Caco-2 (cell line): ENCODE results near the gene SCARF2. TPM values are rescaled to one million over a fixed set of nuclear protein-coding genes. Genes with fewer than 3 reads are reported as not detected.

Experiments used
- BruUV-seq: library from RNA; stranded (reverse); fragments of 400-500 nt; replicated peaks from 2 replicates; lab custom pipeline; 2021; lab: Mats Ljungman, UMichigan
- CTCF ChIA-PET: fragments of 300-600 bp; sonication (Branson Sonifier 250); formaldehyde crosslinking; loops from one replicate; lab custom pipeline; 2022; ENCODE audit warnings: antibody characterized with exemption; lab: Charles Lee
- POLR2A ChIA-PET: fragments of 300-600 bp; sonication (Branson Sonifier 250); formaldehyde crosslinking; loops from one replicate; lab custom pipeline; 2022; ENCODE audit warnings: antibody characterized with exemption; lab: Charles Lee
- DNase-seq, 2 experiments: peaks; one replicate each; pipeline versions ENCODE4 v3.0.0 to v3.0.0-alpha.2; 2020 to 2022
- H3K27me3 ChIP-seq: replicated peaks from 2 replicates; pipeline ENCODE4 v1.6.0; 2011; ENCODE audit warnings: low read length; ENCODE audit not compliant: control insufficient read depth, insufficient read depth
- H3K36me3 ChIP-seq: 2 replicates; pipeline ENCODE4 v1.5.1; 2011; ENCODE audit warnings: low read length; ENCODE audit not compliant: control insufficient read depth, insufficient read depth
- H3K4me1 ChIP-seq: fragments of 250-450 bp; sonication (Bioruptor Pico); 2 replicates; pipeline ENCODE4 v1.5.1; 2020; ENCODE audit warnings: mild to moderate bottlenecking
- H3K4me3 ChIP-seq: 2 replicates; pipeline ENCODE4 v1.5.1; 2011; ENCODE audit warnings: low read depth, mild to moderate bottlenecking, control low read depth, low read length
- H3K9me3 ChIP-seq: fragments of 250-450 bp; sonication (Bioruptor Pico); 2 replicates; pipeline ENCODE4 v1.5.1; 2020; ENCODE audit warnings: mild to moderate bottlenecking, moderate library complexity
- H3K27ac Mint-ChIP-seq: one replicate; pipeline ENCODE4 v1.8.0; 2022; ENCODE audit warnings: mixed read lengths; ENCODE audit not compliant: unreplicated experiment
- H3K27me3 Mint-ChIP-seq: one replicate; pipeline ENCODE4 v1.8.0; 2022; ENCODE audit warnings: mixed read lengths; ENCODE audit not compliant: insufficient read depth, unreplicated experiment
- H3K36me3 Mint-ChIP-seq: one replicate; pipeline ENCODE4 v1.8.0; 2022; ENCODE audit warnings: mild to moderate bottlenecking, mixed read lengths; ENCODE audit not compliant: insufficient read depth, unreplicated experiment
- H3K4me1 Mint-ChIP-seq: one replicate; pipeline ENCODE4 v1.8.0; 2022; ENCODE audit warnings: low read depth, mixed read lengths; ENCODE audit not compliant: unreplicated experiment
- H3K4me3 Mint-ChIP-seq: one replicate; pipeline ENCODE4 v1.8.0; 2022; ENCODE audit warnings: mild to moderate bottlenecking, moderate library complexity, mixed read lengths; ENCODE audit not compliant: unreplicated experiment
- H3K9me3 Mint-ChIP-seq: one replicate; pipeline ENCODE4 v1.8.0; 2022; ENCODE audit warnings: mixed read lengths; ENCODE audit not compliant: unreplicated experiment
- intact Hi-C: fragments of 100-400 bp; cut with micrococcal nuclease; formaldehyde crosslinking; loops from one replicate; pipeline ENCODE4 v1.10.0; 2022; ENCODE audit not compliant: unreplicated experiment
- total RNA-seq: library from RNA; stranded (reverse); gene quantifications from 2 replicates; pipeline ENCODE4 v1.2.3, GENCODE V29; 2022
- TF ChIP-seq, protein P1 (sequence below), 2 experiments: fragments of 200-600 bp in 1 of 2; IDR thresholded peaks; 1 replicate in 1 of 2; 2 replicates in 1 of 2; pipeline versions ENCODE4 v1.5.1 to v1.8.0; 2011 to 2022; ENCODE audit warnings: antibody characterized with exemption in 1 of 2, control low read depth in 1 of 2, inconsistent platforms in 1 of 2, low read depth in 1 of 2, low read length in 1 of 2, mild to moderate bottlenecking in 1 of 2, moderate library complexity in 1 of 2; ENCODE audit not compliant: insufficient read depth in 1 of 2, severe bottlenecking in 1 of 2, unreplicated experiment in 1 of 2

Gene SCARF2
- total RNA-seq, 1 experiment from 2014 or later, result 0.73 TPM

DNA sequence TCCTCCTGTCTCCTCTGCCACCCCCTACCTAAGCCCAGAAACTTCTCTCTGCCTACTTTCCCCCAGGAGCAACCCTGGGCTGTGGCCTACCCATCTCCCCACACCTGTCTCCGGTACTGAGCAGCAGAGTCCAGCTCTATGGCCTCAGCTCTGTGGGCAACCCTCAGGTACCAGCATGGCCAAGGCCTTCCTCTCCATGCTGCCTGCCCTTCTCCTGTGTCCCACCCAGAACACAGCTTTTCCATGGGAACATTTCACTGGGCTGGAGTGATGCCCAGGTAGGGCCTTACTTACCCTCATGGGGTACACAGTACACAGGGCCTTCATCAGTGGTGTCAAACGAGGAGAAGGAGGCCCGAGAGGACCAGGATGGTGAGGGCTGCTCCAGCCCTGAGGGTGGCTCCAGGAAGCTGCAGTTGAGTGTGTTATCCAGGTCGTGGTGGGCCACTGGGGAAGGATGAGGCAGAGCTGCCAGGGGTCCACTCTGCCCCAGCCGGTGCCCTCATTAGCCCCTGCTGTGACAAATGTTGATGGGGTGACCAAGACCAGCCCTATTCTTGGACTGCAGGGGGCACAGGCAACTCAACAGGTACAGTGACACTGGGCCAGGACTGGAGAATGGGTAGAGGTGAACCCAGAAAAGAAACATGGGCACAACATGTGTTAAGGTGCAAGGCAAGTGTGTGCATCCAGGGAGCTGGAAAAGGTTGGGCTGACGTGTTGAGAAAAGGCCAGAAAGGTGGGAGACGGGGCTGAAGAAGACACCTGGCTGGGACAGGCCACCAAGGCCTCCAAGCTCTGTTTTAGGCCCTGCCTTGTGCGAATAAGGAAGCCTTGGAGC, 10.3 kb downstream of the SCARF2 start:
- DNase-seq, result no peak
- POLR2A ChIA-PET, result interaction anchor here (0.6 kb wide), 1 partner anchor 9 kb away, joined by 8 read pairs; no protein-coding TSS in a partner anchor
- Histone ChIP-seq H3K4me3 (no peak overlapping the region), H3K36me3 (no peaks in the 10 kb centered on the region), H3K27me3 (peaks cover 3% of the 10 kb centered on the region), H3K4me1 (peaks cover 10% of the 10 kb centered on the region), H3K9me3 (no peaks in the 10 kb centered on the region)
- peaks cover 5% of the 10 kb centered on the region for H3K4me1 Mint-ChIP-seq
- H3K9me3 Mint-ChIP-seq, result no peaks in the 10 kb centered on the region
- H3K27me3 Mint-ChIP-seq, result peaks cover 7% of the 10 kb centered on the region
- intact Hi-C loops, result no loop called here
- no peak overlapping the region for H3K27ac Mint-ChIP-seq
- H3K4me3 Mint-ChIP-seq, result no peak overlapping the region
- H3K36me3 Mint-ChIP-seq, result no peaks in the 10 kb centered on the region
- TF ChIP-seq, protein P1, sequence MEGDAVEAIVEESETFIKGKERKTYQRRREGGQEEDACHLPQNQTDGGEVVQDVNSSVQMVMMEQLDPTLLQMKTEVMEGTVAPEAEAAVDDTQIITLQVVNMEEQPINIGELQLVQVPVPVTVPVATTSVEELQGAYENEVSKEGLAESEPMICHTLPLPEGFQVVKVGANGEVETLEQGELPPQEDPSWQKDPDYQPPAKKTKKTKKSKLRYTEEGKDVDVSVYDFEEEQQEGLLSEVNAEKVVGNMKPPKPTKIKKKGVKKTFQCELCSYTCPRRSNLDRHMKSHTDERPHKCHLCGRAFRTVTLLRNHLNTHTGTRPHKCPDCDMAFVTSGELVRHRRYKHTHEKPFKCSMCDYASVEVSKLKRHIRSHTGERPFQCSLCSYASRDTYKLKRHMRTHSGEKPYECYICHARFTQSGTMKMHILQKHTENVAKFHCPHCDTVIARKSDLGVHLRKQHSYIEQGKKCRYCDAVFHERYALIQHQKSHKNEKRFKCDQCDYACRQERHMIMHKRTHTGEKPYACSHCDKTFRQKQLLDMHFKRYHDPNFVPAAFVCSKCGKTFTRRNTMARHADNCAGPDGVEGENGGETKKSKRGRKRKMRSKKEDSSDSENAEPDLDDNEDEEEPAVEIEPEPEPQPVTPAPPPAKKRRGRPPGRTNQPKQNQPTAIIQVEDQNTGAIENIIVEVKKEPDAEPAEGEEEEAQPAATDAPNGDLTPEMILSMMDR (IDR thresholded peaks at IDR 0.05; ENCODE audit: insufficient read depth in 1 of 2, low read depth in 1 of 2, low read length in 1 of 2, severe bottlenecking in 1 of 2, unreplicated experiment in 1 of 2), result no peak
- CTCF ChIA-PET, result interaction anchor here (0.9 kb wide), 1 partner anchor 9 kb away, joined by 17 read pairs; no protein-coding TSS in a partner anchor
- no TSS peak for BruUV-seq

DNA sequence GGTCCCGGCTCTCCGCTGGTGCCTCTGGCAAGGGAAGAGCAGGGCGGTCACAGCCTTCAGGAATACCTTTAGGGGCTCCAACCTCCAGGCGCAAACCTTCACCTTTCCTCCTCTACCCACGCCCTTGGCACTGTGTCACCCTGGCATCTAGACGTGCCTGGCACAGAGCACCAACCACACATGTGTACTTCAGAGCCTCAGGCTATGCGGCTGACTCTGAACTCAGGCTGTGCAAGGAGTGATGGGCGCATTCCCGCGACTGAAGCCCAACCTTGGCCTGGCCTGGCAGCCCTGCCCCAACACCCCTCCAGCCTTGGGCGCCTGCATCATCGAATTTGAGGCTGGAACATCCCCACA, 11.4 kb downstream of the SCARF2 start:
- no peak overlapping the region for H3K4me3 ChIP-seq
- POLR2A ChIA-PET, result no interaction called here

DNA sequence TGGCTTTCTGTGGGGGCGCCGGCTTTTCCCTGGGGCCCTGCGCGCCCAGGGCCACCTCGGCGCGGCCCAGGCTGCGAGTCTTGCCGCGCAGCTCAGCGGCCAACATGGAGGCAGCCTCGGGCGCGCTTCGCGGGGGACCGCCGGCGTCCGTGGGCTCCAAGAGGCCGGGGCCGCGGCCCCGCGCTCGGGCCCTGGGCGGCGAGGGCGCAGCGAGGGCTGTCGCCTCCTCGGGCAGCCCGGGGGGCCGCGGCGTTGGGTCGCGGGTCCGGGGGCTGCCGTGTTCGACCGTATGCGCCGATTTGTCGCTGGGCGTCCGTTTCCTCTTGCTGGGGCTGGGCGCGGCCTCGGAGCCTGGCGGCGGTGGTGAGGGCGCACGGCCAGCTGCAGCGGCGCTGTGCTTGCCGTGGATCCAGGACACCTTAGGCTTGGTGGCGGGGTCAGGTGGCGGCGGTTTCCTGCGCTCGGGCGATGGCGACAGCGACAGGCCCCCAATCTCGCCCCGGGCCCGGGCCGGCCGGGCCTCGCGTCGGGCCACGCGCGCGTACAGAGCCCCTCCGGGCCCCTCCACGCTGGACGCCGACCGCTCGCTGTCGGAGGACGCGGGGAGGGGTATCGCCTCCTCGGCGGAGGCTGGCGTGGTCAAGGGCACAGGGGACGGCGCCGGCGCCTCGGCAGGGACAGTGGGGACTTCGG, 11.9 kb downstream of the SCARF2 start:
- Mint-ChIP-seq H3K36me3 (no peaks in the 10 kb centered on the region), H3K4me1 (peaks cover 5% of the 10 kb centered on the region), H3K27me3 (peaks cover 7% of the 10 kb centered on the region), H3K4me3 (no peak overlapping the region), H3K9me3 (no peaks in the 10 kb centered on the region), H3K27ac (no peak overlapping the region)
- H3K9me3 ChIP-seq, result no peaks in the 10 kb centered on the region
- DNase-seq, result no peak
- no peak overlapping the region for H3K4me3 ChIP-seq
- CTCF ChIA-PET, result no interaction called here
- no peaks in the 10 kb centered on the region for H3K36me3 ChIP-seq
- no TSS peak for BruUV-seq
- POLR2A ChIA-PET, result no interaction called here
- peaks cover 3% of the 10 kb centered on the region for H3K27me3 ChIP-seq
- H3K4me1 ChIP-seq, result peaks cover 10% of the 10 kb centered on the region
- TF ChIP-seq, protein P1 (IDR thresholded peaks at IDR 0.05; ENCODE audit: insufficient read depth in 1 of 2, low read depth in 1 of 2, low read length in 1 of 2, severe bottlenecking in 1 of 2, unreplicated experiment in 1 of 2), result no peak
- intact Hi-C loops, result no loop called here

More for the DNA sequence above, 11.4 kb downstream of the SCARF2 start:
- H3K27ac Mint-ChIP-seq, result no peak overlapping the region
- peaks cover 5% of the 10 kb centered on the region for H3K4me1 Mint-ChIP-seq
- TF ChIP-seq, protein P1 (IDR thresholded peaks at IDR 0.05; ENCODE audit: insufficient read depth in 1 of 2, low read depth in 1 of 2, low read length in 1 of 2, severe bottlenecking in 1 of 2, unreplicated experiment in 1 of 2), result no peak
- Histone ChIP-seq H3K4me1 (peaks cover 10% of the 10 kb centered on the region), H3K9me3 (no peaks in the 10 kb centered on the region), H3K36me3 (no peaks in the 10 kb centered on the region), H3K27me3 (peaks cover 3% of the 10 kb centered on the region)
- no TSS peak for BruUV-seq
- CTCF ChIA-PET, result no interaction called here
- H3K36me3 Mint-ChIP-seq, result no peaks in the 10 kb centered on the region
- peaks cover 7% of the 10 kb centered on the region for H3K27me3 Mint-ChIP-seq
- H3K4me3 Mint-ChIP-seq, result no peak overlapping the region
- H3K9me3 Mint-ChIP-seq, result no peaks in the 10 kb centered on the region
- intact Hi-C loops, result no loop called here
- DNase-seq, result no peak
